HL-60 (cell line): ENCODE data around the gene PABPC3.

Source experiments
- DNase-seq, 2 experiments: peaks; one replicate each; pipeline ENCODE4 v3.0.0-alpha.2; 2010 to 2020; ENCODE audit warnings: low read depth in 1 of 2, low spot score in 1 of 2
- H3K27ac ChIP-seq: fragments of 250-450 bp; sonication (Bioruptor Pico); replicated peaks from 2 replicates; pipeline ENCODE4 v1.5.1; 2020; ENCODE audit warnings: mild to moderate bottlenecking, moderate library complexity
- H3K27me3 ChIP-seq: fragments of 250-450 bp; sonication (Bioruptor Pico); 2 replicates; pipeline ENCODE4 v1.5.1; 2021; ENCODE audit warnings: mild to moderate bottlenecking, moderate library complexity; ENCODE audit not compliant: insufficient read depth, poor library complexity, severe bottlenecking
- H3K4me3 ChIP-seq: replicated peaks from 2 replicates; pipeline ENCODE4 v1.5.1; 2011; ENCODE audit warnings: mild to moderate bottlenecking, control low read depth, low read length; ENCODE audit not compliant: insufficient read depth
- GABPA ChIP-seq: IDR thresholded peaks from 2 replicates; pipeline ENCODE4 v1.6.1; 2012; ENCODE audit warnings: low read depth
- POLR2AphosphoS5 ChIP-seq: IDR thresholded peaks from 2 replicates; pipeline ENCODE4 v1.6.1; 2012; ENCODE audit warnings: low read depth
- SPI1 ChIP-seq: IDR thresholded peaks from 2 replicates; pipeline ENCODE4 v1.6.1; 2012; ENCODE audit warnings: low read depth, mild to moderate bottlenecking, borderline replicate concordance
- TF ChIP-seq, protein P1 (sequence below): IDR thresholded peaks from one replicate; pipeline ENCODE4 v1.5.1; 2011; ENCODE audit warnings: low read length, control low read depth, inconsistent platforms; ENCODE audit not compliant: insufficient read depth
- TF ChIP-seq, protein P2 (sequence below): IDR thresholded peaks from 2 replicates; pipeline ENCODE4 v1.6.1; 2012; ENCODE audit warnings: low read depth; ENCODE audit not compliant: insufficient replicate concordance

Gene PABPC3

DNA sequence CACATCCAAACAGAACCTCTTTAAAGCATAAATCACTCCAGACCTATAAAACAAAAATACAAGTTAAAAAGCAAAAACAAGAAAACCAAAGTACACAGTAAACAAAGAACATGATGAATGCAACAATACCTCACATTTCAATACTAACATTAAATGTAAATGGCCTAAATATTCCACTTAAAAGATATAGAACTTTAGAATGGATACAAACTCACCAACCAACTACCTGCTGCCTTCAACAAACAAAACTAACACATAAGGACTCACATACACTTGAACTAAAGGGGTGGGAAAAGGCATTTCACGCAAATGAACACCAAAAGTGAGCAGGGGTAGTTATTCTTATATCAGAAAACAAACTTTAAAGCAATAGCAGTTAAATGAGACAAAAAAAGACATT lies 44.9 kb upstream of the PABPC3 start:
- H3K27ac ChIP-seq = no peak overlapping the region
- peaks cover 29% of the 10 kb centered on the region for H3K27me3 ChIP-seq
- DNase-seq = no peak
- no peak overlapping the region for H3K4me3 ChIP-seq
- TF ChIP-seq GABPA (no peak), SPI1 (no peak), POLR2AphosphoS5 (no peak)
- TF ChIP-seq, protein P1, sequence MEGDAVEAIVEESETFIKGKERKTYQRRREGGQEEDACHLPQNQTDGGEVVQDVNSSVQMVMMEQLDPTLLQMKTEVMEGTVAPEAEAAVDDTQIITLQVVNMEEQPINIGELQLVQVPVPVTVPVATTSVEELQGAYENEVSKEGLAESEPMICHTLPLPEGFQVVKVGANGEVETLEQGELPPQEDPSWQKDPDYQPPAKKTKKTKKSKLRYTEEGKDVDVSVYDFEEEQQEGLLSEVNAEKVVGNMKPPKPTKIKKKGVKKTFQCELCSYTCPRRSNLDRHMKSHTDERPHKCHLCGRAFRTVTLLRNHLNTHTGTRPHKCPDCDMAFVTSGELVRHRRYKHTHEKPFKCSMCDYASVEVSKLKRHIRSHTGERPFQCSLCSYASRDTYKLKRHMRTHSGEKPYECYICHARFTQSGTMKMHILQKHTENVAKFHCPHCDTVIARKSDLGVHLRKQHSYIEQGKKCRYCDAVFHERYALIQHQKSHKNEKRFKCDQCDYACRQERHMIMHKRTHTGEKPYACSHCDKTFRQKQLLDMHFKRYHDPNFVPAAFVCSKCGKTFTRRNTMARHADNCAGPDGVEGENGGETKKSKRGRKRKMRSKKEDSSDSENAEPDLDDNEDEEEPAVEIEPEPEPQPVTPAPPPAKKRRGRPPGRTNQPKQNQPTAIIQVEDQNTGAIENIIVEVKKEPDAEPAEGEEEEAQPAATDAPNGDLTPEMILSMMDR = no peak
- TF ChIP-seq, protein P2, sequence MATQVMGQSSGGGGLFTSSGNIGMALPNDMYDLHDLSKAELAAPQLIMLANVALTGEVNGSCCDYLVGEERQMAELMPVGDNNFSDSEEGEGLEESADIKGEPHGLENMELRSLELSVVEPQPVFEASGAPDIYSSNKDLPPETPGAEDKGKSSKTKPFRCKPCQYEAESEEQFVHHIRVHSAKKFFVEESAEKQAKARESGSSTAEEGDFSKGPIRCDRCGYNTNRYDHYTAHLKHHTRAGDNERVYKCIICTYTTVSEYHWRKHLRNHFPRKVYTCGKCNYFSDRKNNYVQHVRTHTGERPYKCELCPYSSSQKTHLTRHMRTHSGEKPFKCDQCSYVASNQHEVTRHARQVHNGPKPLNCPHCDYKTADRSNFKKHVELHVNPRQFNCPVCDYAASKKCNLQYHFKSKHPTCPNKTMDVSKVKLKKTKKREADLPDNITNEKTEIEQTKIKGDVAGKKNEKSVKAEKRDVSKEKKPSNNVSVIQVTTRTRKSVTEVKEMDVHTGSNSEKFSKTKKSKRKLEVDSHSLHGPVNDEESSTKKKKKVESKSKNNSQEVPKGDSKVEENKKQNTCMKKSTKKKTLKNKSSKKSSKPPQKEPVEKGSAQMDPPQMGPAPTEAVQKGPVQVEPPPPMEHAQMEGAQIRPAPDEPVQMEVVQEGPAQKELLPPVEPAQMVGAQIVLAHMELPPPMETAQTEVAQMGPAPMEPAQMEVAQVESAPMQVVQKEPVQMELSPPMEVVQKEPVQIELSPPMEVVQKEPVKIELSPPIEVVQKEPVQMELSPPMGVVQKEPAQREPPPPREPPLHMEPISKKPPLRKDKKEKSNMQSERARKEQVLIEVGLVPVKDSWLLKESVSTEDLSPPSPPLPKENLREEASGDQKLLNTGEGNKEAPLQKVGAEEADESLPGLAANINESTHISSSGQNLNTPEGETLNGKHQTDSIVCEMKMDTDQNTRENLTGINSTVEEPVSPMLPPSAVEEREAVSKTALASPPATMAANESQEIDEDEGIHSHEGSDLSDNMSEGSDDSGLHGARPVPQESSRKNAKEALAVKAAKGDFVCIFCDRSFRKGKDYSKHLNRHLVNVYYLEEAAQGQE = no peak

DNA sequence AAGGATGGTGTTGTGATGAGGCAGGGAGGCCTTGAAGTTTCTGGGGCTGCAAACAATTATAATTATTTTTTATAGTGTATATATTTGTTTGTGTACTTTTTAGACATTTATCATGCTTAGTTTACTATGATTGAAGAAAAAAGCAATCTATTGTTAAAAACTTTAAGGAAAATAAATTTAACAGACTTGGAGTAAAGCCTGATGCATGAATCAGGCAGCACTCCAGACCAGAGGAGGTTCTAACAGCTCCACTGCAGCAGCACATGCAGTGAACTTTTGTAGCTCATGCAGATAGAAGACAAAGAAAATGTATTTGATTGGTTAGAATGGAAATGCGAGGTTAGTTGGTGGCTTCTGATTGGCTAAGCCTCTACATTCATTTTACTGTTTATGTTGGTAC lies 36.8 kb upstream of the PABPC3 start:
- no peak for DNase-seq
- Histone ChIP-seq H3K27me3 (peaks cover 2% of the 10 kb centered on the region), H3K4me3 (no peak overlapping the region), H3K27ac (no peak overlapping the region)
- TF ChIP-seq, protein P1 = no peak
- TF ChIP-seq SPI1 = no peak
- TF ChIP-seq, protein P2 = no peak
- no peak for TF ChIP-seq POLR2AphosphoS5
- TF ChIP-seq GABPA = no peak

DNA sequence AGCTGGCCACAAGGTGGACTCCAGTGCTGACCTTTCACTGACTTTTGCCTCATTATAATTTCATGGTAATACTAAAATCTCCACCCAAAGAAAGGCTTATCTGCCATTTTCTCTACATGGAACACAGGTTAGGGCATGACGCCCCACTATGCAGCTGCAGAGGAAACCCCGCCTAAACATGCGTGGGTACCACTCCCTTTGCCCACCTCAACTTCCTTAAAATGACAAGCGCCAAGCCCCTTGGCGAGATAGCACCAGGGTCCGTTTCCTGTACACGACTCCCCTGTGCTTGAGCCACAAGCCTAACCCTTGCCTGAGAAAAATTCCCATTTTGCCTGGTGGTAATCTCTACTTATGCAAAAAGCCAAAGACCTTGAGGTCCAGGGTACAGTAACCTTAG lies 36.0 kb upstream of the PABPC3 start:
- DNase-seq = no peak
- TF ChIP-seq, protein P1 = no peak
- TF ChIP-seq SPI1 (no peak), GABPA (no peak), POLR2AphosphoS5 (no peak)
- TF ChIP-seq, protein P2 = no peak
- H3K27me3 ChIP-seq = peaks cover under 1% of the 10 kb centered on the region

More for the DNA sequence above, 36.0 kb upstream of the PABPC3 start:
- no peak overlapping the region for H3K27ac ChIP-seq
- no peak overlapping the region for H3K4me3 ChIP-seq
